GM12878 (cell line): ENCODE data around the gene SNRPN. TPM values are rescaled to one million over a fixed set of nuclear protein-coding genes. Genes with fewer than 3 reads are reported as not detected.

ENCODE experiments used
- ATAC-seq: fragments of 200-7000 bp; cut with Tn5 transposase; 3 replicates; pipeline ENCODE4 v1.9.1; 2020; ENCODE audit warnings: mild to moderate bottlenecking, moderate library complexity
- BruUV-seq: library from RNA; stranded (reverse); fragments of 400-500 nt; replicated peaks from 2 replicates; lab custom pipeline; 2021; lab: Mats Ljungman, UMichigan
- CTCF ChIA-PET: fragments of 300-600 bp; sonication (Branson Sonifier 250); formaldehyde crosslinking; extraction: SDS; loops from one replicate; lab custom pipeline; 2021; ENCODE audit warnings: inconsistent platforms; lab: Yijun Ruan, JAX
- POLR2A ChIA-PET: fragments of 350-600 bp; formaldehyde crosslinking; extraction: SDS; loops from one replicate; lab custom pipeline; 2021; ENCODE audit warnings: inconsistent platforms; lab: Charles Lee
- RAD21 ChIA-PET: fragments of 300-600 bp; sonication (Branson Sonifier 250); formaldehyde crosslinking; loops from one replicate; lab custom pipeline; 2023; ENCODE audit warnings: antibody characterized with exemption; ENCODE audit not compliant: unreplicated experiment; lab: Charles Lee
- SMC1A ChIA-PET: fragments of 300-600 bp; sonication (Branson Sonifier 250); formaldehyde crosslinking; loops from one replicate; lab custom pipeline; 2023; ENCODE audit not compliant: unreplicated experiment, uncharacterized antibody; lab: Charles Lee
- DNase-seq: peaks from one replicate; pipeline ENCODE4 v3.0.0-alpha.2; 2011; ENCODE audit warnings: low read depth, low spot score
- FAIRE-seq: peaks from 3 replicates; lab custom pipeline; 2011; peaks lifted over from hg19 to GRCh38; lab: Jason Lieb, UNC
- H2AFZ ChIP-seq: 2 replicates; pipeline ENCODE4 v1.6.0; 2011; ENCODE audit warnings: low read depth, low read length, control low read depth; ENCODE audit not compliant: control insufficient read depth
- H3K27ac ChIP-seq: 2 replicates; pipeline ENCODE4 v1.5.1; 2011; ENCODE audit warnings: control low read depth; ENCODE audit not compliant: control insufficient read depth, insufficient read depth
- H3K27me3 ChIP-seq, 2 experiments: replicated peaks in 1 of 2; 2 replicates each; pipeline versions ENCODE4 v1.6.0 to v1.6.1; 2011; ENCODE audit warnings: low read length in 1 of 2; ENCODE audit not compliant: control insufficient read depth in 2 of 2, insufficient read depth in 2 of 2
- H3K36me3 ChIP-seq, 2 experiments: 2 replicates each; pipeline ENCODE4 v1.5.1; 2011; ENCODE audit warnings: low read length in 1 of 2; ENCODE audit not compliant: control insufficient read depth in 2 of 2, insufficient read depth in 2 of 2
- H3K4me1 ChIP-seq: 2 replicates; pipeline ENCODE4 v1.6.1; 2011; ENCODE audit warnings: mild to moderate bottlenecking, low read length, moderate library complexity, mixed read lengths; ENCODE audit not compliant: control insufficient read depth, insufficient read depth
- H3K4me2 ChIP-seq: 2 replicates; pipeline ENCODE4 v1.6.0; 2011; ENCODE audit warnings: control low read depth; ENCODE audit not compliant: control insufficient read depth, insufficient read depth
- H3K4me3 ChIP-seq: fragments of 200-600 bp; sonication (generic); 2 replicates; pipeline ENCODE4 v1.5.1; 2016
- H3K79me2 ChIP-seq: 2 replicates; pipeline ENCODE4 v1.6.0; 2011; ENCODE audit warnings: low read length; ENCODE audit not compliant: control insufficient read depth, insufficient read depth
- H3K9ac ChIP-seq: 2 replicates; pipeline ENCODE4 v1.8.0; 2011; ENCODE audit warnings: low read length, control low read depth, mixed read lengths; ENCODE audit not compliant: control insufficient read depth, insufficient read depth
- H3K9me3 ChIP-seq: replicated peaks from 3 replicates; pipeline ENCODE4 v1.5.1; 2011; ENCODE audit warnings: mild to moderate bottlenecking, low read length; ENCODE audit not compliant: control insufficient read depth, insufficient read depth
- H4K20me1 ChIP-seq: 2 replicates; pipeline ENCODE4 v1.6.0; 2011; ENCODE audit not compliant: control insufficient read depth, insufficient read depth
- BACH1 ChIP-seq: fragments of 450-650 bp; IDR thresholded peaks from 2 replicates; pipeline ENCODE4 v1.6.1; 2017; ENCODE audit warnings: mild to moderate bottlenecking, borderline replicate concordance
- CBX5 ChIP-seq: sonication (generic); IDR thresholded peaks from 2 replicates; pipeline ENCODE4 v1.6.1; 2016; ENCODE audit warnings: low read depth, moderate library complexity, mild to moderate bottlenecking, inconsistent platforms
- CHD4 ChIP-seq: fragments of 200-600 bp; sonication (generic); IDR thresholded peaks from 2 replicates; pipeline ENCODE4 v1.6.1; 2016; ENCODE audit warnings: mild to moderate bottlenecking
- GABPA ChIP-seq: IDR thresholded peaks from 2 replicates; pipeline ENCODE4 v1.6.1; 2014; ENCODE audit warnings: antibody characterized with exemption, low read depth, mild to moderate bottlenecking, inconsistent platforms
- HDAC2 ChIP-seq: fragments of 200-600 bp; sonication (generic); IDR thresholded peaks from 2 replicates; pipeline ENCODE4 v1.6.1; 2017
- JUNB ChIP-seq: IDR thresholded peaks from 2 replicates; pipeline ENCODE4 v1.6.1; 2016; ENCODE audit warnings: antibody characterized with exemption, mild to moderate bottlenecking
- NBN ChIP-seq: fragments of 450-650 bp; IDR thresholded peaks from 2 replicates; pipeline ENCODE4 v1.6.1; 2016
- NFYB ChIP-seq: IDR thresholded peaks from 2 replicates; pipeline ENCODE4 v1.6.1; 2011; ENCODE audit warnings: low read depth, mild to moderate bottlenecking, low read length, improper control_type of control experiment, moderate library complexity; ENCODE audit not compliant: insufficient read depth
- NR2C1 ChIP-seq: fragments of 450-650 bp; IDR thresholded peaks from 2 replicates; pipeline ENCODE4 v1.6.1; 2017; ENCODE audit warnings: antibody characterized with exemption, mild to moderate bottlenecking, moderate library complexity
- TCF3 ChIP-seq: IDR thresholded peaks from 2 replicates; pipeline ENCODE4 v1.6.1; 2012; ENCODE audit warnings: low read depth, mild to moderate bottlenecking, low read length, borderline replicate concordance; ENCODE audit not compliant: insufficient read depth
- ZNF24 ChIP-seq: fragments of 450-650 bp; IDR thresholded peaks from 2 replicates; pipeline ENCODE4 v1.6.1; 2017; ENCODE audit warnings: antibody characterized with exemption, mild to moderate bottlenecking
- ZNF274 ChIP-seq: IDR thresholded peaks from one replicate; pipeline ENCODE4 v1.8.0; 2011; ENCODE audit not compliant: insufficient read length, insufficient read depth
- WGBS: methylation state at CpG from one replicate; pipeline ENCODE4 v1.1.6; 2016; ENCODE audit warnings: low lambda C conversion rate; ENCODE audit not compliant: insufficient replicate concordance, insufficient coverage; ENCODE audit errors: missing lambda C conversion rate; 5-methylcytosine and 5-hydroxymethylcytosine counted together
- in situ Hi-C: fragments of 300-500 bp; cut with MboI; formaldehyde crosslinking; loops from 9 replicates; pipeline ENCODE4 v1.14.3; 2018; ENCODE audit warnings: mixed read lengths
- intact Hi-C: fragments of 100-400 bp; cut with micrococcal nuclease; formaldehyde crosslinking; loops from one replicate; pipeline ENCODE4 v1.14.2; 2022; ENCODE audit not compliant: unreplicated experiment
- polyA plus RNA-seq, 11 experiments: library from polyadenylated mRNA; depleted of rRNA in 4 of 11; unstranded in 6 of 11; stranded (reverse) in 5 of 11; fragments of >200 nt; fragmentation: Nextera tagmentation in 4 of 11; fragmentation: Illumina TruSeq in 1 of 11; extraction: Ambion mirVana in 4 of 11; extraction: Trizol in 1 of 11; gene quantifications; 1 replicate in 1 of 11; 2 replicates in 10 of 11; pipeline versions ENCODE4 v1.2.1 to v1.2.3, GENCODE V29; 2011 to 2016; ENCODE audit warnings: inconsistent platforms in 2 of 11, missing spikeins in 2 of 11, low read depth in 1 of 11
- total RNA-seq, 4 experiments: library from RNA; depleted of rRNA in 3 of 4; stranded (reverse); fragments of >200 nt in 3 of 4; fragmentation: Illumina TruSeq in 1 of 4; extraction: Trizol in 1 of 4; gene quantifications; 2 replicates each; pipeline versions ENCODE4 v1.2.1 to v1.2.3, GENCODE V29; 2013 to 2021
- TF ChIP-seq, protein P1 (sequence below): fragments of 450-650 bp; IDR thresholded peaks from 2 replicates; pipeline ENCODE4 v1.6.1; 2017; ENCODE audit warnings: low read depth, mild to moderate bottlenecking, moderate library complexity
- TF ChIP-seq, protein P2 (sequence below): fragments of 450-650 bp; IDR thresholded peaks from 2 replicates; pipeline ENCODE4 v1.6.1; 2017; ENCODE audit warnings: mild to moderate bottlenecking

Gene SNRPN
- total and polyA plus RNA-seq, 10 of the 15 experiments (the other 5 are each of a cell fraction or from before 2014, with no cell fraction given), result 9.1 to 103 (median 45.5) TPM

DNA sequence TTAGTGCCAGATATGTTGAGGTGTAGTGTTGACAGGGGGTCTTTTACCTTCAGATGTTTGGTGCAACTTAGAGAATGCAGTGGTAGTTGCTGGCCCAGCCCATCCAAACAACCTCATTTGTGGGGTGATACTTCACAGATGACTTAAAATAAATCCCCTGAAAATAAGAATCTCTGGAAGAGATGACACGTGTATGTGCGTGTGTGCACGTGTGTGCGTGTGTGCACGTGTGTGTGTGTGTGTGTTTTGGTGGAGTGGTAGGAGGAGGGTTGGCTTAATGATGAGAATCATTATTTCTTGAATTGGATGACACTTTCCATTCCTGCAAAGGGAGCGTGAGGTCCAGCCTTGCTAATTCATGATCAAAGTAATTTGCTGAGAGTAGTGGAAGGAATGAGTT lies 31.9 kb downstream of the SNRPN start:
- Histone ChIP-seq H3K9ac (no peak overlapping the region), H3K4me1 (no peaks in the 10 kb centered on the region), H3K27ac (no peak overlapping the region), H3K27me3 (no peaks in the 10 kb centered on the region), H4K20me1 (no peaks in the 10 kb centered on the region), H3K4me3 (no peak overlapping the region), H3K9me3 (no peaks in the 10 kb centered on the region; the same call in 2 of the 3 replicates), H3K36me3 (no peaks in the 10 kb centered on the region; a peak in 2 of 4 replicates), H3K79me2 (no peaks in the 10 kb centered on the region), H2AFZ (no peak overlapping the region), H3K4me2 (no peak overlapping the region)
- ChIA-PET SMC1A (no interaction called here), RAD21 (no interaction called here), CTCF (no interaction called here), POLR2A (no interaction called here)
- FAIRE-seq (no peak), ATAC-seq (no peak), DNase-seq (no peak)
- TF ChIP-seq GABPA (no peak), ZNF24 (no peak), JUNB (no peak), CBX5 (no peak), HDAC2 (no peak), BACH1 (no peak), NR2C1 (no peak), TCF3 (no peak), NBN (no peak), CHD4 (no peak), ZNF274 (no peak), NFYB (no peak)
- TF ChIP-seq, protein P1, sequence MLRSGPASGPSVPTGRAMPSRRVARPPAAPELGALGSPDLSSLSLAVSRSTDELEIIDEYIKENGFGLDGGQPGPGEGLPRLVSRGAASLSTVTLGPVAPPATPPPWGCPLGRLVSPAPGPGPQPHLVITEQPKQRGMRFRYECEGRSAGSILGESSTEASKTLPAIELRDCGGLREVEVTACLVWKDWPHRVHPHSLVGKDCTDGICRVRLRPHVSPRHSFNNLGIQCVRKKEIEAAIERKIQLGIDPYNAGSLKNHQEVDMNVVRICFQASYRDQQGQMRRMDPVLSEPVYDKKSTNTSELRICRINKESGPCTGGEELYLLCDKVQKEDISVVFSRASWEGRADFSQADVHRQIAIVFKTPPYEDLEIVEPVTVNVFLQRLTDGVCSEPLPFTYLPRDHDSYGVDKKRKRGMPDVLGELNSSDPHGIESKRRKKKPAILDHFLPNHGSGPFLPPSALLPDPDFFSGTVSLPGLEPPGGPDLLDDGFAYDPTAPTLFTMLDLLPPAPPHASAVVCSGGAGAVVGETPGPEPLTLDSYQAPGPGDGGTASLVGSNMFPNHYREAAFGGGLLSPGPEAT, result no peak
- TF ChIP-seq, protein P2, sequence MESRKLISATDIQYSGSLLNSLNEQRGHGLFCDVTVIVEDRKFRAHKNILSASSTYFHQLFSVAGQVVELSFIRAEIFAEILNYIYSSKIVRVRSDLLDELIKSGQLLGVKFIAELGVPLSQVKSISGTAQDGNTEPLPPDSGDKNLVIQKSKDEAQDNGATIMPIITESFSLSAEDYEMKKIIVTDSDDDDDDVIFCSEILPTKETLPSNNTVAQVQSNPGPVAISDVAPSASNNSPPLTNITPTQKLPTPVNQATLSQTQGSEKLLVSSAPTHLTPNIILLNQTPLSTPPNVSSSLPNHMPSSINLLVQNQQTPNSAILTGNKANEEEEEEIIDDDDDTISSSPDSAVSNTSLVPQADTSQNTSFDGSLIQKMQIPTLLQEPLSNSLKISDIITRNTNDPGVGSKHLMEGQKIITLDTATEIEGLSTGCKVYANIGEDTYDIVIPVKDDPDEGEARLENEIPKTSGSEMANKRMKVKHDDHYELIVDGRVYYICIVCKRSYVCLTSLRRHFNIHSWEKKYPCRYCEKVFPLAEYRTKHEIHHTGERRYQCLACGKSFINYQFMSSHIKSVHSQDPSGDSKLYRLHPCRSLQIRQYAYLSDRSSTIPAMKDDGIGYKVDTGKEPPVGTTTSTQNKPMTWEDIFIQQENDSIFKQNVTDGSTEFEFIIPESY, result no peak
- WGBS, result 50% methylated on average over 6 of the region's 6 CpGs
- intact Hi-C loops (no loop called here), in situ Hi-C loops (no loop called here)
- no TSS peak for BruUV-seq
